Muscle of back (tissue), 11 donors: ENCODE results near the gene IL15RA. TPM values are rescaled to one million over a fixed set of nuclear protein-coding genes. Genes with fewer than 3 reads are reported as not detected.
"Not testable (repeated sequence)": the region's sequence is repeated elsewhere in the genome, so short reads cannot be mapped to it uniquely, and the experiment has no call there.

Source experiments
- DNase-seq, 3 donors: peaks; one replicate each; pipeline versions ENCODE4 v3.0.0 to v3.0.0-alpha.2; 2013
- polyA plus RNA-seq, 10 donors: library from polyadenylated mRNA; unstranded; fragments of 120-200 nt; gene quantifications; one replicate each; pipeline ENCODE4 v1.2.1, GENCODE V29; 2013; ENCODE audit not compliant: insufficient read length in 10 of 10

The IL15RA gene
- polyA plus RNA-seq, 10 donors = 1.2 to 3.9 (median 2.2) TPM

DNA sequence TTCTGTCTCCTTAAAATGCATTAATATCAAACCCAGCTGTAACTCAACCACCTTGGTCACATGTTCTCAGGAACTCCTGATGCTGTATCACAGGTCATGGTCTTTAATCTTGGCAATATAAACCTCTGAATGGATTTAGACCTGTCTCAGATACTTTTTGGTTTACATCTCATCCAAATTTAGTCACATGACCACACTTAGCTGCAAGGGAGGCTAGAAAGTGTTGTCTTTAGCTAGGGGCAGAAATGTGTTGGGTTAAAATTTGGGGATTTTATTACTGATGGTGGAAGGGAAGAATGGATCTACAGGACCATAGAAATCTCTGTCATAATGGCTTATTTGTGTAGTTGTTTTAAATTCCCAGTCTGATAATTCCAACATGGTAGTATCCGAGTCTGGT is 29.6 kb upstream of the IL15RA start:
- no peak for DNase-seq

DNA sequence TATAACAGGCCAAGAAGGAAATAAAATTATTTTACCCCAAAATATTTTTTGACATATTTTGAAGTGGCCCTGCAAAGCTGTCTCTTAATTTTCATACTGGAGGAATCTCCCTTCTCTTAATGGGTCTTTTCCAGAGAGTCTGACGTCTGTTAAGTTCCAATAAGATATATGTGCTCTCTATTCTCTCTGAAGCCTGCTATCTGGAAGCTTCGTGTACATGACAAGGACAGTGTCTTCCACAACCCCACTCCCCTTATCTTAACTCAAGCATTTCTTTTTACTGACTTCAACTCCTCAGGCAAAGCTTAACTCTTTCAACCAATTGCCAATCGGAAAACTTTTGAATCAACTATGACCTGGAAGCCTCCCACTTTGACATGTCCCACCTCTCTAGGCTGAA is 29.2 kb upstream of the IL15RA start:
- DNase-seq = no peak

- DNase-seq = no peak
Measured at GRCh38 chr10:6005856-6006395, 28.6 kb upstream of the IL15RA start.

DNA sequence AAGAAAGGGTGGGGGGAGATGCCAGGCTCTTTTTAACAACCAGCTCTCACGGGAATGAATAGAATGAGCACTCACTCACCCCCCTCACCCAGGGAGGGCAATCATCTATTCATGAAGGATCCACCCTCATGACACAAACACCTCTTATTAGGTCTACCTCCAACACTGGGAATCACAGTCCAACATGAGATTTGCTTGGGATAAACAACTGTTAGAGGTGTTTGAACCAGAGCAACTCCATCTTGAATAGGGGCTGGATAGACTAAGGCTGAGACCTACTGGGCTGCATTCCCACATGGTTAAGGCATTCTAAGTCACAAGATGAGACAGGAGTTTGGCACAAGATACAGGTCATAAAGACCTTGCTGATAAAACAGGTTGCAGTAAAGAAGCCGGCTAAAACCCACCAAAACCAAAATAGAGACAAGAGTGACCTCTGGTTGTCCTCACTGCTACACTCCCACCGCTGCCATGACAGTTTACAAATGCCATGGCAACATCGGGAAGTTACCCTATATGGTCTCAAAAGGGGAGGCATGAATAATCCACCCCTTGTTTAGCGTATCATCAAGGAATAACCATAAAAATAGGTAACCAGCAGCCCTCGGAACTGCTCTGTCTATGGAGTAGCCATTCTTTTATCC is 27.9 kb upstream of the IL15RA start:
- DNase-seq = not testable (repeated sequence)

GRCh38 chr10:6002809-6003510 is 25.6 kb upstream of the IL15RA start:
- DNase-seq = no peak

- no peak for DNase-seq
Measured at GRCh38 chr10:5999440-6000165, 22.3 kb upstream of the IL15RA start.

GRCh38 chr10:5996696-5997095 is 19.4 kb upstream of the IL15RA start:
- DNase-seq = no peak

DNA sequence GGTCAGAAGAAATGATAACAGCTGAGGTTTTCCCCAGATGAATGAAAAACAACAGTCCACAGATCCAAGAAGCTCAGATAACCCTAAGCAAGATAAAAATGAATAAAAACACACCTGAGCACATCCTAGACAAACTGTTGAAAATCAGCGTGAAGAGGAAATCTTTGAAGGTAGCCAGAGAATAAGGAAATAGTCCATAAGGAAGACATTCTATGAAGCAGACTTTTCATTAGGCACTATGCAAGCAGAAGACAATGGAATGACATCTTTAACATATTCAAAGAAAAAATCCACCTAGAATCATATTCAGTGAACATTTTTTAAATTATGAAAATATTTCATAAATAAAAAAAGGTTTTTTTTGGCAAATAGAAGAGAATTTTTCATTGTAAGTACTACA is 15.1 kb upstream of the IL15RA start:
- DNase-seq = no peak

GRCh38 chr10:5991708-5992107 is 14.4 kb upstream of the IL15RA start:
- DNase-seq = no peak

- no peak for DNase-seq
Measured at GRCh38 chr10:5989756-5990155, 12.4 kb upstream of the IL15RA start.

GRCh38 chr10:5988336-5988920 is 11.1 kb upstream of the IL15RA start:
- no peak for DNase-seq

DNA sequence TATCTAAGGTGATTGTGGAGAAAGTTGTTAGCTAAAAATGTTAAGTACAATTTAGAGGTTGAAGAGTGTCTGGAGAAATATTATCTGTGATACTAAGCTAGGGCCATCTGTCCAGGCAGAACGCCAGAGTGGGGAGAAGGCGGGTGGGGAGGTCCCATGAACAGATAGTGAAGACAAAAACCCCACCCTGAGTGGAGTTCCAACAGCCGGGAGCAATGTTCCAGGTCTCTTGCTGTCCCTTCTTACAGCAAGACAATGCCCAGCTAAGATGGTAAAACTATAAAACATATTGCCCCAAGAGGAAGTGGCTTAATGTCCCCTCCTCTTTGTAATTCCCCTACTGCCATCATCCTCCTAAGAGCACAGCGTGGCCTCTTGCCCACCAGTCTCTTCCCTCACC is 10.4 kb upstream of the IL15RA start:
- peak; percentile 30 to 53 (median 30) for DNase-seq

DNA sequence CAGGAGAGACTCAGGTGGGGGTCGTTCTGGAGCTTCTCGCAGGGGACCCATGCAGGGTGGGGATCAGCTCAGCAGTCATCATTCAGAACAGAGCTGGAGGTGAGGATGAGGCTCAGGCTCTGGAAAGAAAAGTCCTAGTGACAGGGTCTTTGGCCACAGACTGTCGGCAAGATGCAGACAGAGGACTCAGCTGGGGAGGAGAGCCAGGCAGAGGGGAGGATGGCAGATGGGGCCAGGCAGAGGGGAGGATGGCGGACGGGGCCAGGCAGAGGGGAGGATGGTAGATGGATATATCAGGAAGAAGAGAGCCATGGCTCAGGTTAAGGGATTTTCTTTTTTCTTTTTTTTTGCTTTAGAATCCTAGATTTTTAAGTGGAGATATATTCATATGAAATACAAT is 7.7 kb upstream of the IL15RA start:
- DNase-seq = no peak

GRCh38 chr10:5983774-5984173 is 6.4 kb upstream of the IL15RA start:
- DNase-seq = no peak

DNA sequence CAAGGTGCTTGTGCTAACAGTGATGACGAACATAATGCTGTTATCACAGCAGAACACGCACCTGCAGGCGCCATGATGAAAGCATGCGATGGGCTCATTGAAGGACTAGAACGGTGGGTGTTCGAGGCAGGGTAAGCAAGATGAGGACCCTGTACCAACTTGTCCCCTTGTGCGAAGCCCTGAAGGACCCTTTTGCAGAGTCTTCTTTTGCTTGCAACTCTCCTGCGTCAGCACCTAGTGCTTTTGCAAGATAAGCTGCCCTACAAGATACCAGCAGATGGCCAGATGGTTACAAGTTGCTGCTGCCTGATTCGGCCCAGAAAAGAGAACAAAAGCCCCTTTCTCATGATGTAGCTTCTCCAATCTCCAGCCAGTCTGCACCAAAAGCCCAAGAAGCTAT is 4.2 kb upstream of the IL15RA start:
- no peak for DNase-seq

GRCh38 chr10:5978230-5978489 is 817 bp upstream of the IL15RA start:
- no peak for DNase-seq

- peak; percentile 10 to 84 (median 40) for DNase-seq
Measured at GRCh38 chr10:5976512-5977470, 552 bp downstream of the IL15RA start.

GRCh38 chr10:5975641-5976473 is 1.5 kb downstream of the IL15RA start:
- peak in 2 of 3 donors; percentile 16 to 26 for DNase-seq

- DNase-seq = no peak
Measured at GRCh38 chr10:5973069-5973468, 4.3 kb downstream of the IL15RA start.

- no peak for DNase-seq
Measured at GRCh38 chr10:5971886-5972285, 5.5 kb downstream of the IL15RA start.
